ENCODE measurements around the gene UMAD1.

Gene UMAD1

DNA sequence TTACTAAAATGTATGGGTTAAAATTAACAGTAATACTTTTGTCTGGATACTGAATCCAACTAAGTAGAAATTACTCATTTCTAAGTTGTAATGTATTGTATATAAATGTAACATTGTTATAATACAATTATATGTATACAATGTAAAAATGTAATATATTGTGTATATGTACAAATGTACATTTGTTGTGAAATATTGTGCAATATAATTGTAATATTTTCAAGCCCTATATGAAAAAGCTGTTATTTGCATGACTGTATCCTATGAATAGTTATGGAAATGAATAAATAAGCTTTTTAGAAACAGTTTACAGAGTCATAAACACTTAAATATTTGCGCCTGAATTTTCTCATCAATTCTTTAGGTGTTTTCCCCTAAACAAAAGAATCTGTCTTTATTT, 20.3 kb upstream of the UMAD1 start:
- DNase-seq (ENCODE audit: low read depth, low spot score): no peak
- no peak overlapping the region for H3K27ac ChIP-seq (ENCODE audit: low read length)
- H3K4me1 ChIP-seq (ENCODE audit: control insufficient read depth, insufficient read depth, low read length): no peaks in the 10 kb centered on the region
- no peaks in the 10 kb centered on the region for H3K36me3 ChIP-seq (ENCODE audit: control insufficient read depth, insufficient read depth, low read length)
- no peaks in the 10 kb centered on the region for H3K27me3 ChIP-seq (ENCODE audit: control insufficient read depth, insufficient read depth, low read length)
- H3K9me3 ChIP-seq (ENCODE audit: control insufficient read depth, insufficient read depth, low read length): no peaks in the 10 kb centered on the region
- WGBS (ENCODE audit: insufficient coverage, insufficient read length): no CpG with 5 or more reads among the region's 1 CpG
- no peak overlapping the region for H3K4me3 ChIP-seq (ENCODE audit: low read length)

DNA sequence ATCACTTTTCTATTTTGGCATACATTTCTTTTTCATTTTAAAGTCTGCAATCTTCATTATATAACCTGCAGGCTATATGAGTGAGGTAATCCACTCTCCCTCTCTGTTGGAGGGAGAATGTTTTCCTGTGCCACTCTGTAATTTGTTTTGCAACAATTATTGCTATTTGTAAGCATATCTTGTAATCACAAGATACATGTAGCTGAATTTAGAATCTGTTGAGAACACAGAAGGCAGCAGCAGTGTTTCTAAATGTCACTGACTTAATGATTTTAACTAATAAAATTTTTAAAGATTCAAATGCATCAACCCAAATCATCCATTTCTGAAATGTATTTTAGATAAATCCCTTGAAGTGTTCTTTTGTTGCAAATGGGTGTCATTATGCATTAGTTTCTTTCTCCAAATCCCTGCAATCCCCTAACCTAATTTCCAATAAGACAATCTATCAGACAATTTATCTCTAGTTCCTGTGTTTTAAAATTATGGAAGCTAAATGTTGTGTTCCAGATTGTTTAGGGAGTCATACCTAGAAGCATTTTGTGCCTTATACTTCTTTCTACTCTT, 19.8 kb upstream of the UMAD1 start:
- Histone ChIP-seq H3K27me3 (ENCODE audit: control insufficient read depth, insufficient read depth, low read length) (no peaks in the 10 kb centered on the region), H3K4me1 (ENCODE audit: control insufficient read depth, insufficient read depth, low read length) (no peaks in the 10 kb centered on the region), H3K27ac (ENCODE audit: low read length) (no peak overlapping the region), H3K36me3 (ENCODE audit: control insufficient read depth, insufficient read depth, low read length) (no peaks in the 10 kb centered on the region), H3K9me3 (ENCODE audit: control insufficient read depth, insufficient read depth, low read length) (no peaks in the 10 kb centered on the region), H3K4me3 (ENCODE audit: low read length) (no peak overlapping the region)
- no peak for DNase-seq (ENCODE audit: low read depth, low spot score)

DNA sequence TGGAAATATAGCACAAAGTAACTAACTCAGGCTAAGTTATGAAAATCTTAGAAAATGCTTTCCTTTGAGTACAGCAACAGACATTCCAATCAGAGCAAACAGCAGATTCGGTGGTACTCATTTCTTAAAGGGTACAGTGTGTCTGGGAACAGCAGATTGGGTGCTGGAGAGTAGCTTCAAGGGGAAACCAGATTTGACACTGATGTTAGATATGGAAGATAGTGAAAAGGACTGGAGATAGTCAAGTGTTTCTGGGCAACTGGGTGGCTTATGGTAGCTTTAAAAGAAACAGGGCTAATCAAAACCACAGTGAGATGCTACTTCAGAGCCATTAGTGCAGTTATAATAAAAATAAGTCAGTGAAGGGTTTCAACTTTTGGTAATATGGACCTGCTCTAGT, 12.1 kb upstream of the UMAD1 start:
- no peak overlapping the region for H3K4me3 ChIP-seq (ENCODE audit: low read length)
- H3K9me3 ChIP-seq (ENCODE audit: control insufficient read depth, insufficient read depth, low read length): no peaks in the 10 kb centered on the region
- no peaks in the 10 kb centered on the region for H3K36me3 ChIP-seq (ENCODE audit: control insufficient read depth, insufficient read depth, low read length)
- WGBS (ENCODE audit: insufficient coverage, insufficient read length): no CpG with 5 or more reads among the region's 1 CpG
- DNase-seq (ENCODE audit: low read depth, low spot score): no peak
- H3K4me1 ChIP-seq (ENCODE audit: control insufficient read depth, insufficient read depth, low read length): no peaks in the 10 kb centered on the region
- H3K27ac ChIP-seq (ENCODE audit: low read length): no peak overlapping the region
- H3K27me3 ChIP-seq (ENCODE audit: control insufficient read depth, insufficient read depth, low read length): no peaks in the 10 kb centered on the region

DNA sequence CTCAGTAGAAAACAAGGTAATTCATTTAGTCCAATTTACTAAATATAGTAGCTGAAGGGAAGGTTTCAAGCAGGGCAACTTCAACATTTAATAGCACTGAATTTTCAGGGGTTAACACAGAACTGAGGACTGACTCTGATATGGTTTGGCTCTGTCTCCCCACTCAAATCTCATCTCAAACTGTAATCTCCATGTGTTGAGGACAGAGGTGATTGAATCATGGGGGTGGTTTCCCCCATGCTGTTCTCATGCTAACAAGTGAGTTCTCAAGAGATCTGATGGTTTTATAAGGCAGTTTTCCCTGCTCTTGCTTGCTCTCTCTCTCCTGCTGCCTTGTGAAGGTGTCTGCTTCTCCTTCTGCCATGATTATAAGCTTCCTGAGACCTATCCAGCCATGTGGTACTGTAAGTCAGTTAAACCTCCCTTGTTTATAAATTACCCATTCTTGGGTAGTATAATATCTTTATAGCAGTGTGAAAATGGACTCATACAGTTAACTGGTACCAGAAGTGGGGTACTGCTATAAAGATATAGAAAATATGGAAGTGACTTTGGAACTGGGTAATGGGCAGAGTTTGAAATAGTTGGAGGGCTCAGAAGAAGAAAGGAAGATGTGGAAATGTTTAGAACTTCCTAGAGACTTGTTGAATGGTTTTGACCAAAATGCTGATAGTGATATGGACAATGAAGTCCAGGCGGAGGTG, 9.8 kb upstream of the UMAD1 start:
- Histone ChIP-seq H3K27me3 (ENCODE audit: control insufficient read depth, insufficient read depth, low read length) (no peaks in the 10 kb centered on the region), H3K9me3 (ENCODE audit: control insufficient read depth, insufficient read depth, low read length) (no peaks in the 10 kb centered on the region), H3K4me3 (ENCODE audit: low read length) (no peak overlapping the region), H3K36me3 (ENCODE audit: control insufficient read depth, insufficient read depth, low read length) (no peaks in the 10 kb centered on the region), H3K4me1 (ENCODE audit: control insufficient read depth, insufficient read depth, low read length) (no peaks in the 10 kb centered on the region), H3K27ac (ENCODE audit: low read length) (no peak overlapping the region)
- DNase-seq (ENCODE audit: low read depth, low spot score): no peak
- WGBS (ENCODE audit: insufficient coverage, insufficient read length): no CpG with 5 or more reads among the region's 1 CpG

DNA sequence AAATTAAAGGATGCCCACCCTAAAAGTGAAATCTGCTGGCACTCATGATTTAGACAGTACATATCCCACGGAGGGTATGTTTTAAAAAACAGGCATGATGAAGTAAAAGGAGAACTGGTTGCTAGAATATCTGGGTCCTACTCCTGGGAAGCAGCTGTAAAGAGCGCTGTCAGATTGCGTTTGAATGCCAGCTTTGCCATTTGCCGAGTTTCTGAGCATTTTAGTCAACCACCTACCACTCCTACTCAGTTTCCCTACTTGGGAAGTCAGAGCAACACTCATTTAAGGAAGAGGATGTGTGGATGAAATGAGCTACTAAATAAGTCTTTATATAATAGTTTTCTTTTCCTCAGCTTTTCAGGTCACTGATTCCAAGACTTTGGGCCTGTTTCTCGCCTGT, 1.1 kb upstream of the UMAD1 start:
- WGBS (ENCODE audit: insufficient coverage, insufficient read length): no CpG with 5 or more reads among the region's 5 CpGs
- Histone ChIP-seq H3K27ac (ENCODE audit: low read length) (no peak overlapping the region), H3K27me3 (ENCODE audit: control insufficient read depth, insufficient read depth, low read length) (no peaks in the 10 kb centered on the region), H3K9me3 (ENCODE audit: control insufficient read depth, insufficient read depth, low read length) (no peaks in the 10 kb centered on the region), H3K4me3 (ENCODE audit: low read length) (peak overlapping the region; percentile 96; the same call in 1 of the 2 replicates), H3K4me1 (ENCODE audit: control insufficient read depth, insufficient read depth, low read length) (0 out of 2 replicates have a peak, but pooled peaks cover 1% of the 10 kb centered on the region), H3K36me3 (ENCODE audit: control insufficient read depth, insufficient read depth, low read length) (no peaks in the 10 kb centered on the region; the same call in 1 of the 2 replicates)
- DNase-seq (ENCODE audit: low read depth, low spot score): no peak

DNA sequence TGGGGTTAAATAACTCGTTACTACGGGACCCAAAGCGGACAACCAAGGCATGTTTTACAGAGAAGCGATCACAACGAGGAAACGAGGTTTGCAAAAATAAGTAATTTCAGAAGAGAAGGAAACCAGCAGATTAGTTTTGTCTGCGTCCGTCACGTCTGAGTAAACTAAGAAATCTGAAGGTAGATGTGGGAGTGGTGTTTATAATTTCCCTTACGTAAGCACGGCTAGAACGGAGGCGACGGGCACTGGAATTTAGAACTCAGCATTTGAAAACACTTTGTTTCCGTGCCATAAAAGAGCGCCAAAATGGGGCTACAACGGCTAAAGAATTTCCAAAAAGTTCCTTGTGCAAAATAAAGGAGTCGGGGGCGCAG, 718 bp upstream of the UMAD1 start:
- peak overlapping the region; percentile 96 for H3K4me3 ChIP-seq (ENCODE audit: low read length)
- no peaks in the 10 kb centered on the region for H3K27me3 ChIP-seq (ENCODE audit: control insufficient read depth, insufficient read depth, low read length)
- H3K27ac ChIP-seq (ENCODE audit: low read length): no peak overlapping the region
- H3K4me1 ChIP-seq (ENCODE audit: control insufficient read depth, insufficient read depth, low read length): 0 out of 2 replicates have a peak, but pooled peaks cover 1% of the 10 kb centered on the region
- WGBS (ENCODE audit: insufficient coverage, insufficient read length): no CpG with 5 or more reads among the region's 19 CpGs
- DNase-seq (ENCODE audit: low read depth, low spot score): no peak
- no peaks in the 10 kb centered on the region for H3K9me3 ChIP-seq (ENCODE audit: control insufficient read depth, insufficient read depth, low read length)
- H3K36me3 ChIP-seq (ENCODE audit: control insufficient read depth, insufficient read depth, low read length): no peaks in the 10 kb centered on the region; the same call in 1 of the 2 replicates

DNA sequence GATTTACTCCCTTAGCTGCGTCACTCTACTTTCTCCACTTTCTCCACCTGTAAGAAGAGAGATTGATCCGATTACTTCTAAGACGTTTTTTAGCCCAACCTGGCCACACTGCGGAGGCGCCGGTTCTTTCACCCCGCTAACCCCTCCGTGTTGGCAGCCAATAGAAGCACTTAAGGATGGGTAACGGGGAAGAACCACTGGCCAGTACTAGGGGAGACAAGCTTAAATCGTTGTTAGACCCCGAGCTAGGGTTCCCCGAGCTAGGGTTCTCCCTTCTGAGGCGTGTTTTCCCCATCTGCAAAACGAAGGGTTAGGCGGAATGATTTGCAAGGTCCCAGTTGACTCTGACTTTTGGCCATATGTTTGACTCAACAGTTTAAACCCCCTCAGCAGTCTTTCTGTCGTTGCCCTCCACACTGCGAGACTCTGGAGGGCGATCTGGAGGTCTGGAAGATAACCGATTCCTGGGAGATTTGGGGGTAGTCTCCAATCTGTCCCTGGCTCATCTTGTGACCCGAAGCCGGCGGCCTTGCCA, 644 bp downstream of the UMAD1 start:
- no peaks in the 10 kb centered on the region; the same call in 1 of the 2 replicates for H3K36me3 ChIP-seq (ENCODE audit: control insufficient read depth, insufficient read depth, low read length)
- 0 out of 2 replicates have a peak, but pooled peaks cover 1% of the 10 kb centered on the region for H3K4me1 ChIP-seq (ENCODE audit: control insufficient read depth, insufficient read depth, low read length)
- no peaks in the 10 kb centered on the region for H3K9me3 ChIP-seq (ENCODE audit: control insufficient read depth, insufficient read depth, low read length)
- no peaks in the 10 kb centered on the region for H3K27me3 ChIP-seq (ENCODE audit: control insufficient read depth, insufficient read depth, low read length)
- DNase-seq (ENCODE audit: low read depth, low spot score): no peak
- H3K27ac ChIP-seq (ENCODE audit: low read length): no peak overlapping the region
- peak overlapping the region; percentile 71 for H3K4me3 ChIP-seq (ENCODE audit: low read length)
- WGBS (ENCODE audit: insufficient coverage, insufficient read length): no CpG with 5 or more reads among the region's 22 CpGs

DNA sequence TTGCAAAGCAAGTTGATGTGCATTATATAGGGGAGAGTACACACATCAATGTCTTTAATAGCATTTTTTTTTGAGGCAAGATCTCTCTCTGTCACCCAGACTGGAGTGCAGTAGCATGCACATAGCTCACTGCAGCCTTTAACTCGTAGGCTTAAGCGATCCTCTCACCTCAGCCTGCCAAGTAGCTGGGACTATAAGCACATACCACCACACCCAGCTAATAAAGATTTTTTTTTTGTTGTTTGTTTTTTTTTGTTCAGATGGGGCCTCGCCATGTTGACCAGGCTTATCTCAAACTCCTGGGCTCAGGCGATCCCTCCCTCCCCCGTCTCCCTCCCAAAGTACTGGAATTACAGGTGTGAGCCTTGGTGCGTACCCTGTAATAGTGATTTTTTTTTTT, 1.5 kb downstream of the UMAD1 start:
- Histone ChIP-seq H3K9me3 (ENCODE audit: control insufficient read depth, insufficient read depth, low read length) (no peaks in the 10 kb centered on the region), H3K4me1 (ENCODE audit: control insufficient read depth, insufficient read depth, low read length) (0 out of 2 replicates have a peak, but pooled peaks cover 1% of the 10 kb centered on the region), H3K36me3 (ENCODE audit: control insufficient read depth, insufficient read depth, low read length) (no peaks in the 10 kb centered on the region; the same call in 1 of the 2 replicates), H3K27ac (ENCODE audit: low read length) (no peak overlapping the region), H3K27me3 (ENCODE audit: control insufficient read depth, insufficient read depth, low read length) (no peaks in the 10 kb centered on the region), H3K4me3 (ENCODE audit: low read length) (no peak overlapping the region)
- DNase-seq (ENCODE audit: low read depth, low spot score): no peak
- no CpG with 5 or more reads among the region's 6 CpGs for WGBS (ENCODE audit: insufficient coverage, insufficient read length)

DNA sequence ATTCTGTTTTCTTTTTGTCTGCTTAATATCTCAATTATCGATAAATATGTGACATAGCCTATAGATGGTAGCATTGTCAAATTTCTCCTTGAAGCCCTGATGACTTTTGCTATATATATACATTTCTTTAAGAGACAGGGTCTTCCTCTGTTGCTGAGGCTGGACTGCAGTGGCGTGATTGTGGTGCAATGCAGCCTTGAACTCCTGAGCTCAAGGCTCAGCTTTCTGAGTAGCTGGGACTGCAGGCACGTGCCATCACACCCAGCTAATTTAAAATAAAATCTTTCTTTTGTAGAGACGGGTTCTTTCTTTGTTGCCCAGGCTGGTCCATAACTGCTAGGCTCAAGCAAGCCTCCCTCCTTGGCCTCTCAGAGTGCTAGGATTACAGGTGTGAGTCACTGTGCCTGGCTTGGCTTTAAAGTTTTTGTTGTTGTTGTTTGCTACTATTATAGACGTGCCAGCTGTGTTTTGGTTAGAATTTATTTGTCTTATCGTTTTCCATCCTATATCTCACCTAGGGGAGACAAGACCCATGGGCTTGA, 7.0 kb downstream of the UMAD1 start:
- no peaks in the 10 kb centered on the region for H3K9me3 ChIP-seq (ENCODE audit: control insufficient read depth, insufficient read depth, low read length)
- no peaks in the 10 kb centered on the region for H3K4me1 ChIP-seq (ENCODE audit: control insufficient read depth, insufficient read depth, low read length)
- no peak for DNase-seq (ENCODE audit: low read depth, low spot score)
- WGBS (ENCODE audit: insufficient coverage, insufficient read length): no CpG with 5 or more reads among the region's 6 CpGs
- H3K27ac ChIP-seq (ENCODE audit: low read length): no peak overlapping the region
- no peaks in the 10 kb centered on the region for H3K27me3 ChIP-seq (ENCODE audit: control insufficient read depth, insufficient read depth, low read length)
- no peaks in the 10 kb centered on the region for H3K36me3 ChIP-seq (ENCODE audit: control insufficient read depth, insufficient read depth, low read length)
- no peak overlapping the region for H3K4me3 ChIP-seq (ENCODE audit: low read length)

DNA sequence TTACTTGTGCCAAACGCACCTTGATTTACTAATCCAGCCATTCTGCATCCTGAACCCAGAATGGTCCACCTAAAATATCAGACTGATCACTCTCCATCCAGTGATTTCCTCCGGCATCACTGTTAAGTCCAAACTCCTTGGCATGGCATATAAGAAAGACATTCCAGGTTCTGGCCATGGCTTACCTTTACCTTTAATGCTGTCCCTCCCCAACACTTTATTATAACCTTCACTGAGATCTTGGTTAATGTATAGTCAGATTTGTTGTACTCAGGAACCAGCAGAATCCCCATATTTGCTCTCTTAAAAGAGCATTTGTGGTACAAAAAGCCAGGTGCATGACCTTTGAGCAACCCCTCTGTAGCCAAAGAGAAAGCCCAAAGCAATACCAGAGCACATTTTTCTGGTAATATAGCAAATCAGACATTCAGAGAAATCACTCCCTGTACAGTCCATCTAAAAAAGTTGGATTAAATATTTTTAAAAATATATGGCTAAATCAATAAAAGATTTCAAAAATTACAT, 10.2 kb downstream of the UMAD1 start:
- no CpG with 5 or more reads among the region's 2 CpGs for whole genome bisulfite sequencing (ENCODE audit: insufficient coverage, insufficient read length)
- H3K36me3 ChIP-seq (ENCODE audit: control insufficient read depth, insufficient read depth, low read length): no peaks in the 10 kb centered on the region
- no peaks in the 10 kb centered on the region for H3K4me1 ChIP-seq (ENCODE audit: control insufficient read depth, insufficient read depth, low read length)
- H3K4me3 ChIP-seq (ENCODE audit: low read length): no peak overlapping the region
- no peaks in the 10 kb centered on the region for H3K9me3 ChIP-seq (ENCODE audit: control insufficient read depth, insufficient read depth, low read length)
- no peaks in the 10 kb centered on the region for H3K27me3 ChIP-seq (ENCODE audit: control insufficient read depth, insufficient read depth, low read length)
- no peak for DNase-seq (ENCODE audit: low read depth, low spot score)
- no peak overlapping the region for H3K27ac ChIP-seq (ENCODE audit: low read length)
